ENCODE data around the gene GLIS1.

GLIS1 gene

GRCh38 chr1:53728196-53728595 lies 10.8 kb downstream of the GLIS1 start:
- Histone ChIP-seq H3K9me2 (replicated peaks; ENCODE audit: insufficient read depth, low read length) (no peaks in the 10 kb centered on the region), H3K4me3 (ENCODE audit: insufficient read depth, low read length, poor library complexity, severe bottlenecking) (no peak overlapping the region), H4K20me1 (ENCODE audit: low read depth, low read length) (no peaks in the 10 kb centered on the region), H3K27ac (ENCODE audit: low read depth, low read length) (no peak overlapping the region), H3K4me2 (ENCODE audit: low read depth, low read length, poor library complexity, severe bottlenecking) (no peak overlapping the region), H3K36me3 (ENCODE audit: low read length) (no peaks in the 10 kb centered on the region), H3F3A (ENCODE audit: insufficient read depth) (no peaks in the 10 kb centered on the region), H3K9me3 (ENCODE audit: insufficient read depth, low read length) (no peaks in the 10 kb centered on the region), H2AFZ (ENCODE audit: low read depth, low read length, severe bottlenecking) (no peak overlapping the region), H3K9ac (ENCODE audit: low read length) (no peak overlapping the region), H3K27me3 (ENCODE audit: low read length) (no peaks in the 10 kb centered on the region), H3K79me2 (ENCODE audit: insufficient read depth, low read length) (no peaks in the 10 kb centered on the region)
- TF ChIP-seq CTCF (IDR thresholded peaks at IDR 0.05; ENCODE audit: insufficient read depth, low read length, poor library complexity, severe bottlenecking): no peak
- no peak for TF ChIP-seq EZH2phosphoT487 (conservative IDR thresholded peaks at IDR 0.05; ENCODE audit: low read length)

GRCh38 chr1:53727461-53728092 lies 11.4 kb downstream of the GLIS1 start:
- TF ChIP-seq EZH2phosphoT487 (conservative IDR thresholded peaks at IDR 0.05; ENCODE audit: low read length) (no peak), CTCF (IDR thresholded peaks at IDR 0.05; ENCODE audit: insufficient read depth, low read length, poor library complexity, severe bottlenecking) (no peak)
- H3K27ac ChIP-seq (ENCODE audit: low read depth, low read length): no peak overlapping the region
- no peaks in the 10 kb centered on the region for H3F3A ChIP-seq (ENCODE audit: insufficient read depth)
- H3K4me2 ChIP-seq (ENCODE audit: low read depth, low read length, poor library complexity, severe bottlenecking): no peak overlapping the region
- H2AFZ ChIP-seq (ENCODE audit: low read depth, low read length, severe bottlenecking): no peak overlapping the region
- H3K9me3 ChIP-seq (ENCODE audit: insufficient read depth, low read length): no peaks in the 10 kb centered on the region
- H4K20me1 ChIP-seq (ENCODE audit: low read depth, low read length): no peaks in the 10 kb centered on the region
- H3K27me3 ChIP-seq (ENCODE audit: low read length): no peaks in the 10 kb centered on the region
- H3K4me3 ChIP-seq (ENCODE audit: insufficient read depth, low read length, poor library complexity, severe bottlenecking): no peak overlapping the region
- no peaks in the 10 kb centered on the region for H3K79me2 ChIP-seq (ENCODE audit: insufficient read depth, low read length)
- no peaks in the 10 kb centered on the region for H3K9me2 ChIP-seq (replicated peaks; ENCODE audit: insufficient read depth, low read length)
- no peak overlapping the region for H3K9ac ChIP-seq (ENCODE audit: low read length)
- H3K36me3 ChIP-seq (ENCODE audit: low read length): no peaks in the 10 kb centered on the region

- Histone ChIP-seq H3K9ac (ENCODE audit: low read length) (no peak overlapping the region), H3K4me2 (ENCODE audit: low read depth, low read length, poor library complexity, severe bottlenecking) (no peak overlapping the region), H3K9me2 (replicated peaks; ENCODE audit: insufficient read depth, low read length) (no peaks in the 10 kb centered on the region), H3K4me3 (ENCODE audit: insufficient read depth, low read length, poor library complexity, severe bottlenecking) (no peak overlapping the region), H2AFZ (ENCODE audit: low read depth, low read length, severe bottlenecking) (no peak overlapping the region), H3F3A (ENCODE audit: insufficient read depth) (no peaks in the 10 kb centered on the region), H3K27me3 (ENCODE audit: low read length) (no peaks in the 10 kb centered on the region), H3K79me2 (ENCODE audit: insufficient read depth, low read length) (no peaks in the 10 kb centered on the region), H3K27ac (ENCODE audit: low read depth, low read length) (no peak overlapping the region), H3K9me3 (ENCODE audit: insufficient read depth, low read length) (no peaks in the 10 kb centered on the region), H4K20me1 (ENCODE audit: low read depth, low read length) (no peaks in the 10 kb centered on the region), H3K36me3 (ENCODE audit: low read length) (no peaks in the 10 kb centered on the region)
- TF ChIP-seq EZH2phosphoT487 (conservative IDR thresholded peaks at IDR 0.05; ENCODE audit: low read length) (no peak), CTCF (IDR thresholded peaks at IDR 0.05; ENCODE audit: insufficient read depth, low read length, poor library complexity, severe bottlenecking) (no peak)
Observed at GRCh38 chr1:53726009-53726600, 12.9 kb downstream of the GLIS1 start.
